HG03108 (cell line): ENCODE results near the gene SMARCD1.

Source experiments
- ATAC-seq: cut with Tn5 transposase; IDR thresholded peaks from one replicate; pipeline ENCODE4 v1.9.1; 2021; ENCODE audit warnings: moderate library complexity; ENCODE audit not compliant: unreplicated experiment

The SMARCD1 gene

GRCh38 chr12:50057000-50057841 is 27.9 kb upstream of the SMARCD1 start, which contains the start of gene ASIC1:
Gene ASIC1, plus strand, starts transcription at chr12:50057596. Its CDS starts 1,171 bp downstream, at chr12:50058767.
- ATAC-seq: no peak

- ATAC-seq: no peak
These were observed 27.1 kb upstream of the SMARCD1 start for GRCh38 chr12:50057896-50058670.

- ATAC-seq: no peak
These were observed 26.3 kb upstream of the SMARCD1 start for GRCh38 chr12:50058743-50059312.

- no peak for ATAC-seq
These were observed 25.6 kb upstream of the SMARCD1 start for GRCh38 chr12:50059440-50060119.

GRCh38 chr12:50060120-50060468 is 25.0 kb upstream of the SMARCD1 start:
- no peak for ATAC-seq

GRCh38 chr12:50061171-50061570 is 24.0 kb upstream of the SMARCD1 start:
- no peak for ATAC-seq

- no peak for ATAC-seq
These were observed 23.0 kb upstream of the SMARCD1 start for GRCh38 chr12:50061946-50062686.

GRCh38 chr12:50062728-50063460 is 22.2 kb upstream of the SMARCD1 start:
- ATAC-seq: no peak

GRCh38 chr12:50065726-50066310 is 19.3 kb upstream of the SMARCD1 start:
- no peak for ATAC-seq

- no peak for ATAC-seq
These were observed 18.7 kb upstream of the SMARCD1 start for GRCh38 chr12:50066402-50066801.

- ATAC-seq: no peak
These were observed 16.1 kb upstream of the SMARCD1 start for GRCh38 chr12:50069069-50069468.

- ATAC-seq: no peak
These were observed 15.6 kb upstream of the SMARCD1 start for GRCh38 chr12:50069539-50069938.

GRCh38 chr12:50070314-50071060 is 14.7 kb upstream of the SMARCD1 start:
- no peak for ATAC-seq

GRCh38 chr12:50072198-50072907 is 12.8 kb upstream of the SMARCD1 start:
- no peak for ATAC-seq

GRCh38 chr12:50073206-50073605 is 11.9 kb upstream of the SMARCD1 start:
- ATAC-seq: no peak

- ATAC-seq: no peak
These were observed 11.4 kb upstream of the SMARCD1 start for GRCh38 chr12:50073712-50074111.

GRCh38 chr12:50074936-50075807 is 10.0 kb upstream of the SMARCD1 start:
- ATAC-seq: peak; percentile 72
